Measurements from ENCODE around the gene VSTM4. TPM values are rescaled to one million over a fixed set of nuclear protein-coding genes. Genes with fewer than 3 reads are reported as not detected.

Gene VSTM4
- total RNA-seq, 2 donors from 2014 or later: 0.25 TPM; not detected in 1

DNA sequence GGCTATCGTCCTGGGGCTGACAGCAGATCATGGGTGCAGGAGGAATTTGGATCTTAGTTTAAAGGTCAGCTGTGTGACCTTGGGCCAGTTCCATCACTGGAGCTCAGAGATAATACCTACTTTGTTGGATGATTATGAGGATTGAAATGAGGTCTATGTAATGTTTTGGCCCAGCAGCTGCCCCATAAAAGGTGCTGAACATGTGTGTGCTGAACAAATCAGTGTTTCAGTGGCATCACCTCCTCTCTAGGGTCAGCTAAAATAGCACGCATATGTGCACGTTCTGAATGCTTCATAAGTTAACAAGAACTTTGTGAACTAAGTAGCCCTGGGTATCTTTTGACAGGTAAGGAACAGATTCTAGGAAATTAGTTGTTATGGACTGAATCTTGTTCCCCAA, 90.8 kb downstream of the VSTM4 start:
- Mint-ChIP-seq H3K9me3 (no peaks in the 10 kb centered on the region), H3K4me1 (ENCODE audit: low read depth) (no peaks in the 10 kb centered on the region), H3K27me3 (ENCODE audit: low read depth) (peaks cover 9% of the 10 kb centered on the region), H3K36me3 (ENCODE audit: insufficient read depth in 2 of 2) (no peaks in the 10 kb centered on the region), H3K4me3 (no peak overlapping the region), H3K27ac (no peak overlapping the region)
- DNase-seq: no peak
- no peak for ATAC-seq (replicated peaks in 1 of 2)

DNA sequence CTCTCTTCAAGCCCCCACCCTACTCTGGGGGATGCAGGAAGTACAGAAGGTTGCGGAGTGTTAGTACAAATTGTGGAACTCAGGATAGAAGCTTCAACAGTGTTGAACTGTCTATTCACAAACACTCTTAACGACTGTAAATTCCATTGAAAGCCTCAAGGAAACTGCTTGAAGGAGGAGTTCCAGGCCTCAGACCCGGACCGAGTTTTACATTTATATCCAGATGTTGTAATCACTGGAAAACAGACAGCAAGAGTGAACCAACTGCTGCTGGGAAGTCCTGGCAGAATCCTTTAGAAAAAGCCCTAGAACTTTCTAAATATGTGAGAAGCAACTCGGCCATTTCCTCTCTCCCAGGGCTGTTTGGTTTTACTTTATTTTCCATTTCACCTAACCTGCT, 91.6 kb downstream of the VSTM4 start:
- Mint-ChIP-seq H3K9me3 (no peaks in the 10 kb centered on the region), H3K4me1 (ENCODE audit: low read depth) (no peaks in the 10 kb centered on the region), H3K27ac (no peak overlapping the region), H3K36me3 (ENCODE audit: insufficient read depth in 2 of 2) (no peaks in the 10 kb centered on the region), H3K4me3 (no peak overlapping the region), H3K27me3 (ENCODE audit: low read depth) (peaks cover 5% of the 10 kb centered on the region)
- ATAC-seq (replicated peaks in 1 of 2) (no peak), DNase-seq (no peak)

DNA sequence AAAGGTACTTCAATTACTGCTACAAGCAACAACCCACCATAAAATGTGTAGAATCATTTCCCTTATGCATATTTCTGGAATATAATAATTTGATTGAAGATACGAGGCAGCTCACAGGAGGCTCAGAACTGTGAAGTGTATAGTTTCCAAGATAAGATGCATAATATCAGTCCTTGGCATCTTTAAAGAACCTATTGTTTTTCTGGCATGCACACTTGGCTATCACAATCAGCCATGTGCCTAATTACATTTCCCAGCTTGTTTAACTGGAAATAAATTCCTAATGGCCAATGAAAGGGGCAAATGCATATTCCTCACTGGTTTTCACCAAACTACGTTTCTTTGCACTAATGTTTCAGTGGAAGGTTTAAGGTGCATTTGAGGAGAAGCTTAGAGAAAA, 92.3 kb downstream of the VSTM4 start:
- no peaks in the 10 kb centered on the region for H3K4me1 Mint-ChIP-seq (ENCODE audit: low read depth)
- H3K4me3 Mint-ChIP-seq: no peak overlapping the region
- no peaks in the 10 kb centered on the region for H3K36me3 Mint-ChIP-seq (ENCODE audit: insufficient read depth in 2 of 2)
- no peak overlapping the region for H3K27ac Mint-ChIP-seq
- DNase-seq (no peak), ATAC-seq (replicated peaks in 1 of 2) (no peak)
- H3K27me3 Mint-ChIP-seq (ENCODE audit: low read depth): no peaks in the 10 kb centered on the region
- H3K9me3 Mint-ChIP-seq: no peaks in the 10 kb centered on the region

DNA sequence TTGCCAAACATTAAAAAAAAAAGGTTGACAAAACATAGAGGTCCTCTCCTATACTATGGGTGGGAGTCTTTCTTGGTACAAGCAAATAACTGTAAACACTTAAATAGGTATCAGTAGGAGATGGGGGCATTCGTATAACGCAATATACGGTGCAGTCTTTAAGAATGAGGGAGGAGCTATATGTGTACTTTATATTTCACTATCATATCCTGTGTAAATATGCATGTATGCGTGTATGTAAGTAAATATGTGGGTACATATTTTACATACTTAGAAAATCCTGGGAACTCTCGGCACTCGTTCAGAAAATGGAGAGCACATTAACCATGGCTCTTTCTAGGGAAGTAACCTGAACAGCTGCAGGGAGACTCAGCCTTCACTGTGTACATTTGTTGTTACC, 93.6 kb downstream of the VSTM4 start:
- Mint-ChIP-seq H3K36me3 (ENCODE audit: insufficient read depth in 2 of 2) (no peaks in the 10 kb centered on the region), H3K9me3 (no peaks in the 10 kb centered on the region), H3K4me1 (ENCODE audit: low read depth) (no peaks in the 10 kb centered on the region), H3K4me3 (no peak overlapping the region), H3K27me3 (ENCODE audit: low read depth) (no peaks in the 10 kb centered on the region), H3K27ac (no peak overlapping the region)
- DNase-seq (no peak), ATAC-seq (replicated peaks in 1 of 2) (no peak)

DNA sequence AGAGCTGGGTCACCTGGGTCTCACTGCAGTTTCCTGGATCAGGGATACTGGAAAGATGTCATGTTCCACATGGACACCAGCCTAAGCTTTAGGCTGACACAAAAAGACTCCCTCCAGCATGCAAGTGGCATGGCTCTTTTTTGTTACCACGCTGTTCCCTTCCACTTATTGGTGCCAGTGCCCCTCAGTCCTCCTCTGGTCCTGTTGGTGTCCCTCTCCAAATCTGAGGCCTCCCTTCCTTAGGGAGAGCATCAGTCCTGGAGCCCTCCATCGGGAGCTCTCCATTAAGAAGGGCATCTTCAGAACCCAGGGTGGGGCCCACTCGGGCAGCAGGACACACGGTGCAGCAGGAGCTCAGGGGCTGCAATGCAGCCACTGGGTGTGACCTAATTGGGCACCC, 99.6 kb downstream of the VSTM4 start:
- Mint-ChIP-seq H3K27me3 (ENCODE audit: low read depth) (no peaks in the 10 kb centered on the region), H3K9me3 (no peaks in the 10 kb centered on the region)

DNA sequence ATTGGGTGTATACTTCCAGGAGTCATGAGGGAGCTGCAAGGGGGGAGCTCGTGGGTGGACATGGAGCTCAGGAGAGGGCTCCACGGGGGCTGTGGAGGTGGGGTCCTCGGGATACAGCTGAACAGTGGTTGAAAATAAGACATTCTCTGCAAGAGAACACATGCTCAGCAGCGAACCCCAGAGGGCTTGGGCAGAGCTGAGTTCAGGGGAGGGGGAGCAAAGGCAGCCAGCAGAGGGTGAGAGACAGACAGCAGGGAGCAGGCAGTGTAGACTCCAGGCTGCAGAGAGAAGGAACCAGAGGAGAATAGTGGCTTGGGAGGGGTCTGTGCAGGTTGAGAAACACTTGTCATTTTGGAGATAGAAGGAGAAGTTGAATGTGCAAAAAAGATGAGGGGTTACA, 102.7 kb downstream of the VSTM4 start:
- no peaks in the 10 kb centered on the region for H3K4me1 Mint-ChIP-seq (ENCODE audit: low read depth)
- no peaks in the 10 kb centered on the region for H3K27me3 Mint-ChIP-seq (ENCODE audit: low read depth)
- no peaks in the 10 kb centered on the region for H3K9me3 Mint-ChIP-seq
- DNase-seq (no peak), ATAC-seq (replicated peaks in 1 of 2) (no peak)
- no peak overlapping the region for H3K27ac Mint-ChIP-seq
- H3K36me3 Mint-ChIP-seq (ENCODE audit: insufficient read depth in 2 of 2): no peaks in the 10 kb centered on the region
- H3K4me3 Mint-ChIP-seq: no peak overlapping the region

More for the DNA sequence above, 99.6 kb downstream of the VSTM4 start:
- no peak for DNase-seq
- Mint-ChIP-seq H3K4me3 (no peak overlapping the region), H3K36me3 (ENCODE audit: insufficient read depth in 2 of 2) (no peaks in the 10 kb centered on the region), H3K27ac (no peak overlapping the region), H3K4me1 (ENCODE audit: low read depth) (no peaks in the 10 kb centered on the region)
- ATAC-seq (replicated peaks in 1 of 2): no peak

DNA sequence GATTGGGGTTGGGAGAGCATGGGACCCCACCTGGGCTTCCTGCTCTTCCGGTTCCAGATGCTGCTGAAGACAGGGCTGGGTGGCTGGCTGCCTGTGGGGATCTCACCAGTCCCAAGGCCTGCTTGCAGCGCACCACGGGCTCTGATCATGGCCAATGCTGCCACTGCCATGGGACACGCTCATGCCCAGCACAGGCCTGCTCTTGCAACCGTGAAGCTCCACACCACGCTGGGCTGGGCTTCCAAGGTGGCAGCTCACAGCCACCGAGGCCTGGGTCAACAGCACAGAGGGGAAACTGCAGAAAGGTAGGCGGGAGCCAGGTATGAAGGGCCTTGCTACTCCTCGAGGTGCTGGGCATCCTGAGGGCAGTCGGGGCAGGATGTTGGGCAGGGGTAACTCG, 103.6 kb downstream of the VSTM4 start:
- ATAC-seq (replicated peaks in 1 of 2): no peak
- H3K9me3 Mint-ChIP-seq: no peaks in the 10 kb centered on the region
- no peaks in the 10 kb centered on the region for H3K4me1 Mint-ChIP-seq (ENCODE audit: low read depth)
- no peaks in the 10 kb centered on the region for H3K27me3 Mint-ChIP-seq (ENCODE audit: low read depth)
- H3K27ac Mint-ChIP-seq: no peak overlapping the region
- H3K36me3 Mint-ChIP-seq (ENCODE audit: insufficient read depth in 2 of 2): no peaks in the 10 kb centered on the region
- no peak for DNase-seq
- no peak overlapping the region for H3K4me3 Mint-ChIP-seq

DNA sequence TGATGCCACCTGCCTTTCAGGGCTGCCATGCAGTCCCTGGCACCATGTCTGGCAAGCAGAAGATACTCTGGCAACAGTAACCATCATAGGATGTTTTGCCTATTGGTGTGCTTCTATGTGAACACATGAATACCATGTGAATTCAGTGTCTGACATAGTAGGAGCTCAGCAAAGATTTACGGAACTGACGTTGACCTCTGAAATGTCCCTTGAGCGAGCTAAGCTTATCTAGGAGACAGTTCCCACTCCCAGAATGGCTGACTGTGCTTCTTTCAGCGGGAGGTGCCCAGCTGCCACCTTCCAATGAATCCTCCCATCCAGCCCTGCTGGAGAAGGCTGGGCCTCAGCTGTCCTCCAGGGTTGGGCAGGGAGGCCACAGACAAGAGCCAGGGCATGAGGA, 104.5 kb downstream of the VSTM4 start:
- no peak for ATAC-seq (replicated peaks in 1 of 2)
- Mint-ChIP-seq H3K36me3 (ENCODE audit: insufficient read depth in 2 of 2) (no peaks in the 10 kb centered on the region), H3K9me3 (no peaks in the 10 kb centered on the region), H3K4me1 (ENCODE audit: low read depth) (no peaks in the 10 kb centered on the region), H3K27ac (no peak overlapping the region), H3K27me3 (ENCODE audit: low read depth) (no peaks in the 10 kb centered on the region), H3K4me3 (no peak overlapping the region)
- DNase-seq: no peak

DNA sequence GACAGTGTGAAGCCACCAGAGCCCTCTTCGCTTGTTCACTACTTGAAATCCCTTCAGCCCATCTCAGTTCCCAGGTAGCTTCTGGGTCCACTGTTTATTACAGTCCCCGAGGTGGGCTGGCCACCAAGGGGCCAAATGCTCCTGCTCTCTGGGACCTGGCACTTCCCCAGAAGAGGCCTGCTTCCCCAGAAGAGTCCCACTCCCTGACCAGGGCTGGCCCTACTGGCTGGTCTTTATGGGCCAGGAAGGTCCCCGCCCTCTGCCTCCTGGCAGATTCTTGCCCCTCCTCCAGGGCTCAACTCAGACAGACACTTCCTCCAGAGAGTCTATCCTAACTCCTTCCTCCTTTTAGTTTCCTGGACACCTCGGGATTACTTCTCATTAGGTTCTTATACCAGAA, 105.0 kb downstream of the VSTM4 start:
- Mint-ChIP-seq H3K9me3 (peaks cover 0 to under 1% of the 10 kb centered on the region in 2 donors), H3K4me1 (ENCODE audit: low read depth) (no peaks in the 10 kb centered on the region), H3K4me3 (no peak overlapping the region), H3K27me3 (ENCODE audit: low read depth) (no peaks in the 10 kb centered on the region), H3K27ac (no peak overlapping the region), H3K36me3 (ENCODE audit: insufficient read depth in 2 of 2) (no peaks in the 10 kb centered on the region)
- DNase-seq: no peak
- no peak for ATAC-seq (replicated peaks in 1 of 2)

DNA sequence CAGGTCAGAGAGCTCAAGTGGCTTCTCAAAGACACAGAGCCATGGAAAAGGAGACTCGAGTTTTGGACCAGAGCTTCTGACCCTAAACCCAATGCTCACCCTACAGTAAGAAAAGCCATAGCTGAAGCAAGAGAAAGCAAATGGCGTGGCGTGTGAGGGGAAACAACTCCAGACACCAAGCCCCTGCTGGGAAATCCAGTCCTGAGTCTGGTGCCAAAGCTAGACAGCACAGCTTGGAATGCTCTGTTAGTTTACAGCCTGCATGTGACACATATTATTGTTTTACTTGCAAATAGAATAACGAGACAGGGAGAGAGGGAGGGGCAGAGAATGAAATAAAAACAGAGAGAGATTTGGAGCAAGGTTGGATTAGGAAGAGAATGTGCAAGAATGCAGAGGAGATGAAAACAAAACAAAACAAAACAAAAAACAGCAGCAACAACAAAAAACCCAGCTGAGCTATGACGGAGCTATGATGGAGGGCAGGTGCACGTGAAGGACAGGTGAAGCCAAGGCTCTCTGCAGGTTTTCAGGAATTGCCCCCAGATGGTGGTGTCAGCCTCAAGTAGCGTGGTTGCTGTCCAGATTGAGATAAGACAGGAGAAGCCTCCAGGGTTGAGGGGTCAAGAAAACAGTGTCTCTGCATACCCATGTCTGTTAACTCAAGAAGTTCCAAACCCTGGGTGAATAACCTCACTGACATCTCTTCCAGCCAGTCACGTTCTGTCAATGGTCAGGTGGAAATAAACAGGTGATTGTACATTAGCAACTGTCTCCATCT, 105.9 kb downstream of the VSTM4 start:
- peaks cover 0 to 2% of the 10 kb centered on the region in 2 donors for H3K9me3 Mint-ChIP-seq
- DNase-seq (no peak), ATAC-seq (replicated peaks in 1 of 2) (no peak)
- H3K4me3 Mint-ChIP-seq: no peak overlapping the region
- H3K36me3 Mint-ChIP-seq (ENCODE audit: insufficient read depth in 2 of 2): no peaks in the 10 kb centered on the region
- no peak overlapping the region for H3K27ac Mint-ChIP-seq
- no peaks in the 10 kb centered on the region for H3K4me1 Mint-ChIP-seq (ENCODE audit: low read depth)
- no peaks in the 10 kb centered on the region for H3K27me3 Mint-ChIP-seq (ENCODE audit: low read depth)

DNA sequence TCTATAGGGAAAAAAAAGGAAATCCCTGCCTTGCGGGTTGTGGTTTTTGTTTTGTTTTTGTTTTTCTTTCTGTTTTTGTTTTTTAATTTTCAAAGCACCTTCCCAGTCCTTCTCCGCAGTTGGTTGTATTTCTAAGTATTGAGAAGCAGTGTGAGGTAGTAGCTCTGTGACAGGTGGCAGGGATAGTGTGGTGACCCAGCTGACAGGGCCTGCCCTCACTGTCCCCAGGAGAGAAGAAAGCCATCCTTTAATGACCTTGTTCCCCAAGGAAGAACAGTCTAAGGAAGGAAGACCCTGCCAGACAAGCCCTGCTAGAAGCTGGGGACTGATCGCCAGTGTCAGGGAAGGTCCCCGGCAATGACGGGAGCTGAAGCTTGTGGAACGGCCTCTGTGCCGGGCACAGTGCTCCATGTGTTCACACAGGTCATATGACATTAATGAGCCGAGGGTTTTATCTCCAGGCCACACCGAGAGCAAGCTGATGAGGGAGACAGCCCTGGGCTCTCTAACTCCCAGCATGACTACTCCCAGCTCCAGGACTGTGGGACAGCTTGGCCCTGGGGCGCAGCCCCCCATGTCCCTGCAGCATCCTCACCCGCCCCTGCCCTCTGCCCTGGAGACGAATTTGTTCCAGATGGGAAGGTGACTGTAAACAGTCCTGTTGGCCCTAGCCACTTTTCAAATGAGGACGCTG, 106.7 kb downstream of the VSTM4 start:
- Mint-ChIP-seq H3K4me3 (no peak overlapping the region), H3K27me3 (ENCODE audit: low read depth) (no peaks in the 10 kb centered on the region), H3K36me3 (ENCODE audit: insufficient read depth in 2 of 2) (no peaks in the 10 kb centered on the region), H3K9me3 (peaks cover 0 to 2% of the 10 kb centered on the region in 2 donors), H3K27ac (no peak overlapping the region), H3K4me1 (ENCODE audit: low read depth) (no peaks in the 10 kb centered on the region)
- no peak for ATAC-seq (replicated peaks in 1 of 2)
- no peak for DNase-seq

DNA sequence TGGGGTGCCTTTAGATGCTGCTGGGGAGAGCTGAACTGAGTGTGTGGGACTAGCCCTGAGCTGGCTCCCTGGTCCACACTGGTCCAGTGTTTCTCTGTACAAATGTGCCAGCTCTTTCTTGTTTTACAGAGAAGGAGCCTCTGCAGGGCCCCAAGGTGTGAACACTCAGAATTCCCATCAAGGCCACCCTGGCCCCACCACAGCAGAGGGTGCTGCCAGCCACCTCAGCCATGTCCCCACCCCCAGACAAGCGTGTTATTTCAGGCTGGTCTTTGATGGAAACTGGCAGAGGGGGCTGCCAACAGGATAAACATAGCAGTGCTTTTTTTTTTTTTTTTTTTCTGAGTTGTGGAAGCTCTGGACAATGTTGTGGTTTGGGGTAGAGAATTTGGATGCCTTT, 107.2 kb downstream of the VSTM4 start:
- Mint-ChIP-seq H3K27ac (no peak overlapping the region), H3K4me1 (ENCODE audit: low read depth) (no peaks in the 10 kb centered on the region), H3K4me3 (no peak overlapping the region), H3K9me3 (peaks cover 0 to 2% of the 10 kb centered on the region in 2 donors), H3K36me3 (ENCODE audit: insufficient read depth in 2 of 2) (no peaks in the 10 kb centered on the region), H3K27me3 (ENCODE audit: low read depth) (no peaks in the 10 kb centered on the region)
- no peak for ATAC-seq (replicated peaks in 1 of 2)
- no peak for DNase-seq

DNA sequence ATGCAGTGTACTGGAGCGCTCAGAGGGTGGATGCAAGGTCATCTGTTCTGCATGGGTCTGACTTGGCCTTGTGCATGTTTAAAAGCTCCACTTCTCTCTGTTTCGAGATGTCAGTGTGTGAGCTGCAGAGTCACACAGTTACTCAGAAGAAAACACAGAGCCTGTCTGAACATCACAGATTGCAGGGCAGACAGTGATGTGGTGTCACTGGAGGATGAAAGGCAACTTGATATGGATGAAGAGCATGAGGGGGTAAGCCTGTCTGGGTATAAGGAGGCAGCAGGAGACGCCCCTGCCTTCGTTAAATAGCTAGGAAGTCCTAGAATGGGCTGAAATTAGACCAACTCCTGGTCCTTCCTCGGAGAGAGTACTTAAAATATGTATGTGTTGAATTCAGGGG, 108.2 kb downstream of the VSTM4 start:
- Mint-ChIP-seq H3K9me3 (peaks cover 0 to 2% of the 10 kb centered on the region in 2 donors), H3K27ac (no peak overlapping the region), H3K4me3 (no peak overlapping the region), H3K36me3 (ENCODE audit: insufficient read depth in 2 of 2) (no peaks in the 10 kb centered on the region), H3K27me3 (ENCODE audit: low read depth) (no peaks in the 10 kb centered on the region), H3K4me1 (ENCODE audit: low read depth) (no peaks in the 10 kb centered on the region)
- DNase-seq (no peak), ATAC-seq (replicated peaks in 1 of 2) (no peak)

DNA sequence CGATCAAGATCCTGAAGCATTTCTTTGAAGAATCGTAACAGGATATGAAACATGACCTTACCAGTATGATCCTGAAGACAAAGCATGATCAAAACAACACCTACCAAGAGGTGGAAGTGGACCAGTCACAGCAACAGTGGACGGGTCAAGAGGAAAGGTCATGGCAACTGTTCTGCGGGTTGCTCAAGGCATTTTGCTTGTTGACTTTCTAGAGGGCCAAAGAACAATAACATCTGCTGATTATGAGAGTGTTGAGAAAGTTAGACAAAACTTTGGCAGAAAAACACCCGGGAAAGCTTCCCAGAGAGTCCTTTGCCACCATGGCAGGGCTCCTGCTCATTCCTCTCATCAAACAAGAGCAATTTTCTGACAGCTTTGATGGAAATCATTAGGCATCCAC, 110.1 kb downstream of the VSTM4 start:
- Mint-ChIP-seq H3K4me3 (no peak overlapping the region), H3K27me3 (ENCODE audit: low read depth) (peaks cover 6% of the 10 kb centered on the region), H3K4me1 (ENCODE audit: low read depth) (no peaks in the 10 kb centered on the region), H3K9me3 (peaks cover 1 to 2% of the 10 kb centered on the region in 2 donors), H3K27ac (no peak overlapping the region), H3K36me3 (ENCODE audit: insufficient read depth in 2 of 2) (peaks cover 0 to 1% of the 10 kb centered on the region in 2 donors)
- DNase-seq: no peak
- no peak for ATAC-seq (replicated peaks in 1 of 2)

Data from activated T-cell treated with anti-CD3 and anti-CD28 coated beads, Interleukin-2, amount 50 U/mL, for 72 hours (primary cell).